Thyroid gland (tissue), 4 donors: ENCODE measurements around the gene FGD5. TPM values are rescaled to one million over a fixed set of nuclear protein-coding genes. Genes with fewer than 3 reads are reported as not detected.

Source experiments
- DNase-seq, 2 donors: peaks; one replicate each; pipeline ENCODE4 v3.0.0-alpha.2; 2019
- H3K27ac ChIP-seq, 3 donors: fragments of 200-600 bp; sonication (generic); 1 replicate in 2 of 3; 2 replicates in 1 of 3; pipeline ENCODE4 v1.5.1; 2016 to 2019; ENCODE audit warnings: mild to moderate bottlenecking in 1 of 3, moderate library complexity in 1 of 3
- H3K27me3 ChIP-seq: fragments of 200-600 bp; sonication (generic); one replicate; pipeline ENCODE4 v1.5.1; 2019
- H3K36me3 ChIP-seq, 2 donors: fragments of 200-600 bp; sonication (generic); one replicate each; pipeline ENCODE4 v1.5.1; 2016 to 2019
- H3K4me1 ChIP-seq, 2 donors: fragments of 200-600 bp; sonication (generic); one replicate each; pipeline ENCODE4 v1.5.1; 2017 to 2019
- H3K4me3 ChIP-seq, 3 donors: fragments of 200-600 bp; sonication (generic); replicated peaks in 1 of 3; 1 replicate in 2 of 3; 2 replicates in 1 of 3; pipeline ENCODE4 v1.5.1; 2016; ENCODE audit warnings: mild to moderate bottlenecking in 1 of 3
- H3K9me3 ChIP-seq: fragments of 200-600 bp; sonication (generic); one replicate; pipeline ENCODE4 v1.5.1; 2017
- CTCF ChIP-seq, 6 experiments: fragments of 200-600 bp in 3 of 6; fragments of 450-650 bp in 3 of 6; sonication (generic) in 3 of 6; IDR thresholded peaks; one replicate each; pipeline ENCODE4 v1.5.1; 2016 to 2019; ENCODE audit warnings: antibody characterized with exemption in 6 of 6, mild to moderate bottlenecking in 2 of 6, inconsistent platforms in 1 of 6, moderate library complexity in 1 of 6
- POLR2A ChIP-seq, 2 donors: fragments of 450-650 bp; IDR thresholded peaks; one replicate each; pipeline ENCODE4 v1.6.1; 2017; ENCODE audit warnings: antibody characterized with exemption in 2 of 2, mild to moderate bottlenecking in 2 of 2, moderate library complexity in 1 of 2
- WGBS, 2 donors: methylation state at CpG; one replicate each; pipeline ENCODE4 v1.1.5; 2017; 5-methylcytosine and 5-hydroxymethylcytosine counted together
- intact Hi-C: fragments of 100-400 bp; cut with DNase I; formaldehyde crosslinking; loops from one replicate; pipeline ENCODE4 v1.15.1; 2023
- total RNA-seq, 4 donors: library from RNA; depleted of rRNA; stranded (reverse); fragments of >200 nt; gene quantifications; one replicate each; pipeline ENCODE4 v1.2.3, GENCODE V29; 2016

FGD5 gene
- total RNA-seq, 4 donors from 2014 or later: 13.0 to 29.3 (median 17.4) TPM

DNA sequence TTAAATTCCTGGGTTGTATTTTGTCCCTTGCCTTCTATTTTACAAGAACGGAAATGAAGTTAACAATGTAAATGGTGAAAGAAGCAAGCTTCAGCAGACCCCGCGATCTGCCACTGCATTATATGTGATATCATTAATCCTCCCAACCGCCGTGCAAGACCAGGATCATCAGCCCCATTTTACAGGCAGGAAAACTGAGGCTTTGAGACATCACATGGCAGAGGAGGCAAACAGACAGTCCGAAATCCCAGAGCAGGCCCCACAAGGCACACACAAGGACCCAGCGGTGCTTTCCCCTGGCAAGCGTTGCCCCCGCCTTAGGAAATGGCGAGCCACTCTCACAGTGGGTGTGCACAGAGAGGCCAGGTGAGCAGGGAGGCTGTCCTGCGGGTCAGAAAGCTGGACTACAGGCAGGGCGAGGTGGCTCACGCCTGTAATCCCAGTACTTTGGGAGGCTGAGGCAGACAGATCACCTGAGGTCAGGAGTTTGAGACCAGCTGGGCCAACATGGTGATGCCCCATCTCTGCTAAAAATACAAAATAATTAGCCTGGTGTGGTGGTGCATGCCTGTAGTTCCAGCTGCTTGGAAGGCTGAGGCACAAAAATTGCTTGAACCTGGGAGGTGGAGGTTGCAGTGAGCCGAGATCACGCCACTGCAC is 16.2 kb downstream of the FGD5 start:
- TF ChIP-seq POLR2A (IDR thresholded peaks at IDR 0.05): no peak
- no peak for TF ChIP-seq CTCF (IDR thresholded peaks at IDR 0.05)
- no peak for DNase-seq
- H3K36me3 ChIP-seq: no peaks in the 10 kb centered on the region
- no peaks in the 10 kb centered on the region for H3K27me3 ChIP-seq
- H3K9me3 ChIP-seq: no peaks in the 10 kb centered on the region
- peaks cover 0 to 29% of the 10 kb centered on the region in 2 donors for H3K4me1 ChIP-seq
- no peak overlapping the region for H3K4me3 ChIP-seq
- H3K27ac ChIP-seq: no peak overlapping the region
- WGBS, 2 donors: 94 to 95% methylated on average over 13 to 15 of the region's 15 CpGs
- intact Hi-C loops: no loop called here

DNA sequence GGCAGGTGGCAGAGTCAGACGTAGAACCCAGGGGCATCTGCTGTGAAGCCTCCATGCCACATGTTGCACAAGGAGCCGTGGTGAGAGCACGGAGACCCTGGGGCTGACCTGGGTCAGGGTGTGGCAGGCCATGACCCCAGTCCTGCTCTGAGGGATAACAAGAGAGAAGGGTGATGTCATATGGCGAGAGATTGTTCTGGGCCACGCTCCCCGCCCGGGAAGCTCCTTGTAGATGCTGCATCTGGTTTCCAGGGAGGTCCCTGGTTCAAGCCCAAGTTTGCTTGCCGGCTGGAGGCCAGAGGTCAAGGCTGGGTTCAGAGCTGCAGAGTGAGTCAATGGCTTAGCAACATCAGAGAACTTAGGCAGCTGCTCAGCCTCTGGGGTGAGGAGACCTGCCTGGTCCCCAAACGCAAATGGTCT is 17.3 kb downstream of the FGD5 start:
- Histone ChIP-seq H3K27me3 (no peaks in the 10 kb centered on the region), H3K9me3 (no peaks in the 10 kb centered on the region), H3K4me1 (peaks cover 0 to 29% of the 10 kb centered on the region in 2 donors), H3K27ac (peak overlapping the region in 1 of 3 donors; percentile 61), H3K4me3 (no peak overlapping the region), H3K36me3 (no peaks in the 10 kb centered on the region)
- intact Hi-C loops: no loop called here
- peak in 1 of 2 donors; percentile 18 for DNase-seq
- WGBS, 2 donors: 62 to 69% methylated on average over 3 to 9 of the region's 9 CpGs
- TF ChIP-seq POLR2A (IDR thresholded peaks at IDR 0.05) (no peak), CTCF (IDR thresholded peaks at IDR 0.05) (no peak)

DNA sequence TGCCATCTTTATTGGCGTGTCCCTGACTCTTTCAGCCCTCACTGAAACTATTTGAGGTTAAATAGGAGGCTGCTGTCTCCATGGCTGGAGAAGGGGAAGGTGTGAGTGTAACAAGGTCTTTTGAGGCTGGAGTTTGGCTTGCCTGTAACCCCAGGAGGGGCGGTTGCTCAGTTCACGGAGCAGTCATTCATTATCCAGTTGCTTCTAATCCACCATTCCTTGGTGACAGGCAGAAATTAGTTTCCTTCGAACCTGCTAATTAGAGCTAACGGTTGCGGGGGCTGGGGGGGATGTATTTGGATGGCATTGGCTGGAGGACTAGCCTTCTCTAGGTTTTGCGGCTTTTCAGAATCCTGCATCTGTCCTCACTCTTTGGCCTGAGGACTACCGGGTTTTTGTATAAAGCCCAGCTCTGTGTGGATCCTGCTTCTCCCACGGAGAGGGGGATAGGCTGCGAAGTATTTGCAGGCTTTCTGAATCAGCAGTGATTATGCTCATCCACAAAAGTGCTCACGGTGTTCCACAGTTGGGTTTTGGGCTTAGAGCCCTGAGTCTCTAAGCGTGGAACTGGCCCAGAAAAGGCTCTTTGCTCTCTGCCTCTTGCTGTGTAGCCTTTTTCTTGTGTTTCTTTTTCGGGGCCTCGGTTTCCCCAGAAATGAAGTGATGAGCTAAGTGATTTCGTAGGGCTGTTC is 18.6 kb downstream of the FGD5 start:
- no peaks in the 10 kb centered on the region for H3K27me3 ChIP-seq
- H3K9me3 ChIP-seq: no peaks in the 10 kb centered on the region
- no peak for DNase-seq
- peaks cover 0 to 29% of the 10 kb centered on the region in 2 donors for H3K4me1 ChIP-seq
- H3K4me3 ChIP-seq: no peak overlapping the region
- 67 to 74% methylated on average over 15 of the region's 15 CpGs for WGBS, 2 donors
- peak overlapping the region in 1 of 3 donors; percentile 61 for H3K27ac ChIP-seq
- intact Hi-C loops: no loop called here
- TF ChIP-seq POLR2A (IDR thresholded peaks at IDR 0.05): no peak
- no peak for TF ChIP-seq CTCF (IDR thresholded peaks at IDR 0.05)
- H3K36me3 ChIP-seq: no peaks in the 10 kb centered on the region

DNA sequence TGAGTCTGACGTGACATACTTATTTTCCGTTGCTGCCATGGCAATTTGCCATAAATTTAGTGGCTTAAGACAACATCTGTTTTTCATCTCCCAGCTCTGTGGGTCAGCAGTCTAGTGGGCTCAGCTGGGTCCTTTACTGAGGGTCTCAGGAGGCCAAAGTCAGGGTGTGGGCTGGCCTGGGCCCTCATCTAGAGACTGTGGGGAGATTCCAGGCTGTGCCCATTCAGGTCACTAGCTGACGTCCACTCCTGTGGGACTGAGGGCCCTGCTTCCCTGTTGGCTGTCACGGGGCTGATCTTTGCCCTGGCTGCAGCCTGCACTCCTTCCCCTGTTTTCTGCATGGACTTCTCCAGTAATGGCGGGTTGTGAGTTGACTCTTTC is 19.1 kb downstream of the FGD5 start:
- 45 to 69% methylated on average over 4 to 5 of the region's 5 CpGs for WGBS, 2 donors
- Histone ChIP-seq H3K9me3 (no peaks in the 10 kb centered on the region), H3K27ac (peak overlapping the region in 1 of 3 donors; percentile 61), H3K4me3 (no peak overlapping the region), H3K4me1 (peaks cover 0 to 29% of the 10 kb centered on the region in 2 donors), H3K27me3 (no peaks in the 10 kb centered on the region), H3K36me3 (no peaks in the 10 kb centered on the region)
- intact Hi-C loops: no loop called here
- DNase-seq: no peak
- no peak for TF ChIP-seq POLR2A (IDR thresholded peaks at IDR 0.05)
- no peak for TF ChIP-seq CTCF (IDR thresholded peaks at IDR 0.05)

GRCh38 chr3:14839236-14839635 is 20.5 kb downstream of the FGD5 start:
- peaks cover 0 to 29% of the 10 kb centered on the region in 2 donors for H3K4me1 ChIP-seq
- no peaks in the 10 kb centered on the region for H3K27me3 ChIP-seq
- 71 to 80% methylated on average over 6 to 7 of the region's 7 CpGs for WGBS, 2 donors
- no peak overlapping the region for H3K4me3 ChIP-seq
- no peaks in the 10 kb centered on the region for H3K36me3 ChIP-seq
- no peaks in the 10 kb centered on the region for H3K9me3 ChIP-seq
- intact Hi-C loops: no loop called here
- no peak overlapping the region for H3K27ac ChIP-seq
- no peak for DNase-seq
- TF ChIP-seq POLR2A (IDR thresholded peaks at IDR 0.05): no peak
- TF ChIP-seq CTCF (IDR thresholded peaks at IDR 0.05): no peak
